Adrenal gland (tissue), 12 donors: Measurements from ENCODE around the gene GRIA3. TPM values are rescaled to one million over a fixed set of nuclear protein-coding genes. Genes with fewer than 3 reads are reported as not detected.
"Not testable (repeated sequence)": the region's sequence is repeated elsewhere in the genome, so short reads cannot be mapped to it uniquely, and the experiment has no call there.

Experiments
- DNase-seq, 7 donors: peaks; one replicate each; pipeline ENCODE4 v3.0.0-alpha.2; 2019 to 2020
- H3K27ac ChIP-seq, 5 donors: fragments of 200-600 bp; sonication (generic) in 4 of 5; 1 replicate in 3 of 5; 2 replicates in 2 of 5; pipeline versions ENCODE4 v1.5.1 to v1.8.0; 2016 to 2020; ENCODE audit warnings: mild to moderate bottlenecking in 1 of 5
- H3K27me3 ChIP-seq: fragments of 200-600 bp; 2 replicates; pipeline ENCODE4 v1.8.0; 2021
- H3K36me3 ChIP-seq, 2 donors: fragments of 200-600 bp; replicated peaks in 1 of 2; 1 replicate in 1 of 2; 2 replicates in 1 of 2; pipeline versions ENCODE4 v1.5.1 to v1.8.0; 2018 to 2022
- H3K4me1 ChIP-seq, 2 donors: fragments of 200-600 bp; replicated peaks in 1 of 2; 1 replicate in 1 of 2; 2 replicates in 1 of 2; pipeline versions ENCODE4 v1.5.1 to v1.8.0; 2018 to 2021
- H3K4me3 ChIP-seq, 4 donors: fragments of 200-600 bp; sonication (generic) in 3 of 4; one replicate each; pipeline ENCODE4 v1.5.1; 2016 to 2018
- H3K9me3 ChIP-seq, 3 donors: fragments of 200-600 bp; sonication (generic) in 1 of 3; replicated peaks in 1 of 3; 1 replicate in 2 of 3; 2 replicates in 1 of 3; pipeline versions ENCODE4 v1.5.1 to v1.8.0; 2016 to 2021
- POLR2A ChIP-seq, 2 donors: fragments of 450-650 bp; IDR thresholded peaks; one replicate each; pipeline ENCODE4 v1.6.1; 2017; ENCODE audit warnings: antibody characterized with exemption in 2 of 2, mild to moderate bottlenecking in 2 of 2, moderate library complexity in 1 of 2
- WGBS, 4 donors: extraction: QIAGEN DNeasy Blood & Tissue Kit in 2 of 4; methylation state at CpG; one replicate each; pipeline versions ENCODE4 v1.1.5 to v1.1.7; 2013 to 2017; 5-methylcytosine and 5-hydroxymethylcytosine counted together
- intact Hi-C, 2 donors: fragments of 100-400 bp; cut with DNase I; formaldehyde crosslinking; loops; one replicate each; pipeline versions ENCODE4 v1.14.1 to v1.15.0; 2022 to 2023
- polyA plus RNA-seq, 3 donors: library from polyadenylated mRNA; stranded (reverse); fragments of 200-250 nt in 2 of 3; fragments of 350-450 nt in 1 of 3; fragmentation: Illumina TruSeq in 1 of 3; extraction: RNeasy Lipid Tissue Mini Kit (QIAGEN cat#74804) in 1 of 3; gene quantifications; one replicate each; pipeline ENCODE4 v1.2.3, GENCODE V29; 2013 to 2014
- total RNA-seq, 9 donors: library from RNA; depleted of rRNA in 4 of 9; stranded (reverse); fragments of >200 nt in 4 of 9; fragments of 120-200 nt in 1 of 9; fragmentation: NEBNext Ultra II Directional in 1 of 9; extraction: Animal tissue kit (Norgen Biotek cat#: 25700) in 1 of 9; gene quantifications; one replicate each; pipeline versions ENCODE4 v1.1.0 to v1.2.4, GENCODE V29; 2013 to 2023
- TF ChIP-seq, protein P1 (sequence below), 6 experiments: fragments of 450-650 bp in 4 of 6; fragments of 200-600 bp in 2 of 6; sonication (generic) in 1 of 6; IDR thresholded peaks; 1 replicate in 5 of 6; 2 replicates in 1 of 6; pipeline versions ENCODE4 v1.5.1 to v1.8.0; 2016 to 2021; ENCODE audit warnings: antibody characterized with exemption in 6 of 6, mild to moderate bottlenecking in 2 of 6, moderate library complexity in 1 of 6
- donor health status: healthy with polysubstance abuse.
- donor health status: Bipolar disorder and iron deficiency.
- donor health status: DM: yes; HTN: yes; CAD: no.
- donor health status: DM: no; HTN: no; CAD: no.
- donor health status: DM: no; HTN: no; CAD: no.
- donor health status: DM: yes; HTN: yes; CAD: no.

The GRIA3 gene
- total and polyA plus RNA-seq, 12 donors, result 9.1 to 51.9 (median 21.1) TPM

DNA sequence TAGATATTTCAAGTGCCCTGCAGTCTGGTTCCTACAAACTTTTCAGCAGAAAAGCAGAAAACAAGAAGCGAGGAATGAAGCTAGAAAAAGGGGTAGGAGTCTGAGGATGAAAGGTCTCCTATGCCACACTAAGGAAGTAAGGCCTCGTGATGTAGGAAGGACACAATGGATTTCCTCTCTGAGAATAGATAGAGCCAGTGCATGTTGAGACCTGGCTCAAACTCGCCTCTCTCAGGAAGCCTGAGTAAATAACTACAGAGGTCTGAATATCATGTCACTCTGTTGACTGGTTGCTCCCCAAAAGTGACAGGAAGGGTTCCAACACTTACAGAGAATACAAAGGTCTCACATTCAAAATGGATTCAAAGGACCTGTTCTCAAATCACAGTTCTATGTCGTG is 93.3 kb downstream of the GRIA3 start:
- Histone ChIP-seq H3K36me3 (no peaks in the 10 kb centered on the region), H3K27me3 (no peaks in the 10 kb centered on the region), H3K4me3 (no peak overlapping the region), H3K27ac (no peak overlapping the region), H3K4me1 (peaks cover 0 to 6% of the 10 kb centered on the region in 2 donors), H3K9me3 (no peaks in the 10 kb centered on the region)
- intact Hi-C loops, result no loop called here
- TF ChIP-seq, protein P1, sequence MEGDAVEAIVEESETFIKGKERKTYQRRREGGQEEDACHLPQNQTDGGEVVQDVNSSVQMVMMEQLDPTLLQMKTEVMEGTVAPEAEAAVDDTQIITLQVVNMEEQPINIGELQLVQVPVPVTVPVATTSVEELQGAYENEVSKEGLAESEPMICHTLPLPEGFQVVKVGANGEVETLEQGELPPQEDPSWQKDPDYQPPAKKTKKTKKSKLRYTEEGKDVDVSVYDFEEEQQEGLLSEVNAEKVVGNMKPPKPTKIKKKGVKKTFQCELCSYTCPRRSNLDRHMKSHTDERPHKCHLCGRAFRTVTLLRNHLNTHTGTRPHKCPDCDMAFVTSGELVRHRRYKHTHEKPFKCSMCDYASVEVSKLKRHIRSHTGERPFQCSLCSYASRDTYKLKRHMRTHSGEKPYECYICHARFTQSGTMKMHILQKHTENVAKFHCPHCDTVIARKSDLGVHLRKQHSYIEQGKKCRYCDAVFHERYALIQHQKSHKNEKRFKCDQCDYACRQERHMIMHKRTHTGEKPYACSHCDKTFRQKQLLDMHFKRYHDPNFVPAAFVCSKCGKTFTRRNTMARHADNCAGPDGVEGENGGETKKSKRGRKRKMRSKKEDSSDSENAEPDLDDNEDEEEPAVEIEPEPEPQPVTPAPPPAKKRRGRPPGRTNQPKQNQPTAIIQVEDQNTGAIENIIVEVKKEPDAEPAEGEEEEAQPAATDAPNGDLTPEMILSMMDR (IDR thresholded peaks at IDR 0.05), result no peak
- TF ChIP-seq POLR2A (IDR thresholded peaks at IDR 0.05), result no peak
- 39 to 83% (median 72%) methylated on average over 2 to 4 of the region's 4 CpGs for WGBS, 4 donors
- no peak for DNase-seq

DNA sequence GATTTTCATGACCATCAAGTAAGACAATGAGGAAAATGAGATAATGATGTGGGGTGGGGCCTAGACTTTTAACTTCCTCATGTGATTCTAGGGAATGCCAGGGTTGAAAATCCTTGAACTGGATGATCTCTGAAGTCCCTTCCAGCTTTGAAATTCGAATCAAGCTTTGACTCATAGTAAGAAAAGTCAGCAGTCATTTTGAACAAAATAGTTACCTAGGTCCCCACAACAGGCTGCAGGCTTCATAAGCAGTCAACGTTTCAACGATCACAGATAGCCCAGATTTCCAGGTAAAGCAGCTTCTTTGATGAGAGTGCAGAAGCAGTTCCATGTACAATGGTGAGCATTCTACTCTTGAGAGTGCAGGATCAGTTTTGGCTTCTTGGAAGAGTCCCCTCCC is 93.7 kb downstream of the GRIA3 start:
- no peak for DNase-seq
- H3K27ac ChIP-seq, result no peak overlapping the region
- H3K27me3 ChIP-seq, result no peaks in the 10 kb centered on the region
- no peak for TF ChIP-seq POLR2A (IDR thresholded peaks at IDR 0.05)
- TF ChIP-seq, protein P1 (IDR thresholded peaks at IDR 0.05), result no peak
- no peak overlapping the region for H3K4me3 ChIP-seq
- H3K36me3 ChIP-seq, result no peaks in the 10 kb centered on the region
- no peaks in the 10 kb centered on the region for H3K9me3 ChIP-seq
- WGBS, 4 donors, result 54 to 71% (median 62%) methylated on average over 3 of the region's 3 CpGs
- intact Hi-C loops, result no loop called here
- H3K4me1 ChIP-seq, result peaks cover 0 to 6% of the 10 kb centered on the region in 2 donors

DNA sequence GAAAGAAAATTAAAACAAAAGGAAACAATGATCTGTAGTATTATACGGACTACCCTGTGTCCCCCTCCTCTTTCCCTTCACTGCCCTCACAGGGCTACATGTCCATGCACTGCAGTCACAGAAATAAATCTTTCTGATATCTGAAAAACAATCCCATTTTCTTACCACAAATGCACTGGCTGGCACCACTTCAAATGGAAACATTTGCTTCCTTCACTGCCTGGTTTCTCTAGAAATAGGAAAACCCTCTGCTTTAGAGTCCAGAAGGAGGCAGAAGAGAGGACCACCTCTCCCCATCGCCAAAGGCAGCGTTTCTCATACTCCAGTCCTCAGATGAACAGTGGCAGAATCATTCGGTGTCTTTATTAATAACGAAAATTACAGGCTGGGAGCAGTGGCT is 98.2 kb downstream of the GRIA3 start:
- no peaks in the 10 kb centered on the region for H3K36me3 ChIP-seq
- no peaks in the 10 kb centered on the region for H3K9me3 ChIP-seq
- intact Hi-C loops, result no loop called here
- H3K4me1 ChIP-seq, result peaks cover 0 to 6% of the 10 kb centered on the region in 2 donors
- no peak overlapping the region for H3K27ac ChIP-seq
- no peak overlapping the region for H3K4me3 ChIP-seq
- WGBS, 4 donors, result 62 to 97% (median 81%) methylated on average over 5 of the region's 5 CpGs
- H3K27me3 ChIP-seq, result no peaks in the 10 kb centered on the region
- no peak for TF ChIP-seq POLR2A (IDR thresholded peaks at IDR 0.05)
- TF ChIP-seq, protein P1 (IDR thresholded peaks at IDR 0.05), result no peak
- DNase-seq, result no peak

DNA sequence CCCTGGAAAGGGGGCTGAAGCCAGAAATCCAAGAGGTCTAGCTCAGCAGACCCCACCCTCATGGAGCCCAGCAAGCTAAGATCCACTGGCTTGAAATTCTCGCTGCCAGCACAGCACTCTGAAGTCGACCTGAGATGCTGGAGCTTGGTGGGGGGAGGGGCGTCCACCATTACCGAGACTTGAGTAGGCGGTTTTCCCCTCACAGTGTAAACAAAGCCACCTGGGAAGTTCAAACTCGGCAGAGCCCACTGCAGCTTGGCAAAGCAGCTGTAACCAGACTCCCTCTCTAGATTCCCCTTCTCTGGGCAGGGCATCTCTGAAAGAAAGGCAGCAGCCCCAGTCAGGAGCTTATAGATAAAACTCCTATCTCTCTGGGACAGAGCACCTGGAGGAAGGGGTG is 99.3 kb downstream of the GRIA3 start:
- H3K4me3 ChIP-seq, intact Hi-C loops, H3K36me3 ChIP-seq, H3K9me3 ChIP-seq, H3K27ac ChIP-seq, DNase-seq, H3K27me3 ChIP-seq, H3K4me1 ChIP-seq: not testable (repeated sequence)
- WGBS, 4 donors, result 20 to 76% (median 58%) methylated on average over 2 to 6 of the region's 6 CpGs

DNA sequence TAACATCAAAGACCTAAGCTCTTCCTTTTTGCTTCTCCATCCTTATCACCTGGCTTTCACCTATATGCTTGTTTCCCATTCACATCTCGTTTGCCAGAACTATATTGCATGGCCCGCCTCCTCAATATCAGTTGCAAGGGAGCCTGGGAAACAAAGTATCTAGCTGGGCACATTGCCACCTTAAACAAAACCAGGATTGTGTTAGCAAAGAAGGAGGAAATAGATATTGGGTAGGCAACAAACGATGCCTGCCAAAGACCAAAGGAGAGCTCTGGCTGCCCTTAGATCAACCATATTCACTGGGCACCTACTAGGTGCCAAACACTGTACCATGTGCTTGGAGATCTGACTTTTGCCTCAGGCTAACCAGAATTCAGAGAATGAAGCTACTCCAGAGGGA is 107.5 kb downstream of the GRIA3 start:
- no peaks in the 10 kb centered on the region for H3K4me1 ChIP-seq
- no peaks in the 10 kb centered on the region for H3K36me3 ChIP-seq
- DNase-seq, result no peak
- H3K9me3 ChIP-seq, result no peaks in the 10 kb centered on the region
- no peak overlapping the region for H3K27ac ChIP-seq
- TF ChIP-seq, protein P1 (IDR thresholded peaks at IDR 0.05), result no peak
- intact Hi-C loops, result no loop called here
- H3K27me3 ChIP-seq, result no peaks in the 10 kb centered on the region
- no peak overlapping the region for H3K4me3 ChIP-seq
- 45 to 60% (median 49%) methylated on average over 3 of the region's 3 CpGs for WGBS, 4 donors
